Measurements from ENCODE around the gene TMPO. TPM values are rescaled to one million over a fixed set of nuclear protein-coding genes. Genes with fewer than 3 reads are reported as not detected.

TMPO gene
- total and polyA plus RNA-seq, 2 donors (not counting 3 experiments of a cell fraction or from before 2014, with no cell fraction given), result 27.8 to 150 TPM

DNA sequence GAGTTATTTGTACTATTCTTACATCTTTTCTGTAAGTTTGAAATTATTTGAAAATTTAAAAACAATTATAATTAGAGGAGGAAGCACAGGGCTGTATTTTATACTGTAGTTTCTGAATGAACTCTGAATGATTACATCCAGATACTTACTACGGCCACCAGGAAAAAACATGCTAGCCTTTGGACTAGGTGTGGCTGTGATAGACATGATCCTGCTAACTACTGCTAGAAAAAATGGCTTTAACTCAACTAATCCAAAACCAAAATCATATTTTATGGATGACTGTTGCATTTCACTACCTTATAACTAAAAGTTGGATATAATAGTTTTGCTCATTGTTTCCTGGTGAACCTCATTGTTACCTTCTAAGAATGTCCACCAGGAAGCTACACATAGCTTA is 63.0 kb downstream of the TMPO start:
- H3K79me2 ChIP-seq (ENCODE audit: control insufficient read depth, insufficient read depth, low read length), result no peaks in the 10 kb centered on the region
- H3K9me1 ChIP-seq (replicated peaks; ENCODE audit: control insufficient read depth, extremely low read depth, insufficient read depth, low read length), result no peaks in the 10 kb centered on the region
- H3K4me1 ChIP-seq (ENCODE audit: control insufficient read depth, extremely low read depth, insufficient read depth, low read length), result no peaks in the 10 kb centered on the region
- no peaks in the 10 kb centered on the region for H3K9me3 ChIP-seq (replicated peaks; ENCODE audit: control insufficient read depth, insufficient read depth, low read length)
- intact Hi-C loops (cut with micrococcal nuclease) (no loop called here), dilution Hi-C loops (cut with MboI; ENCODE audit: extremely low pct_ligation_motif_present, low sequenced_read_pairs) (no loop called here)
- TF ChIP-seq, protein P1, sequence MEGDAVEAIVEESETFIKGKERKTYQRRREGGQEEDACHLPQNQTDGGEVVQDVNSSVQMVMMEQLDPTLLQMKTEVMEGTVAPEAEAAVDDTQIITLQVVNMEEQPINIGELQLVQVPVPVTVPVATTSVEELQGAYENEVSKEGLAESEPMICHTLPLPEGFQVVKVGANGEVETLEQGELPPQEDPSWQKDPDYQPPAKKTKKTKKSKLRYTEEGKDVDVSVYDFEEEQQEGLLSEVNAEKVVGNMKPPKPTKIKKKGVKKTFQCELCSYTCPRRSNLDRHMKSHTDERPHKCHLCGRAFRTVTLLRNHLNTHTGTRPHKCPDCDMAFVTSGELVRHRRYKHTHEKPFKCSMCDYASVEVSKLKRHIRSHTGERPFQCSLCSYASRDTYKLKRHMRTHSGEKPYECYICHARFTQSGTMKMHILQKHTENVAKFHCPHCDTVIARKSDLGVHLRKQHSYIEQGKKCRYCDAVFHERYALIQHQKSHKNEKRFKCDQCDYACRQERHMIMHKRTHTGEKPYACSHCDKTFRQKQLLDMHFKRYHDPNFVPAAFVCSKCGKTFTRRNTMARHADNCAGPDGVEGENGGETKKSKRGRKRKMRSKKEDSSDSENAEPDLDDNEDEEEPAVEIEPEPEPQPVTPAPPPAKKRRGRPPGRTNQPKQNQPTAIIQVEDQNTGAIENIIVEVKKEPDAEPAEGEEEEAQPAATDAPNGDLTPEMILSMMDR (IDR thresholded peaks at IDR 0.05; ENCODE audit: extremely low read depth in 1 of 2, insufficient read depth in 1 of 2, low read depth in 1 of 2, low read length in 2 of 2), result no peak
- TF ChIP-seq MYC (IDR thresholded peaks at IDR 0.05; ENCODE audit: low read depth, low read length), result no peak
- TF ChIP-seq JUN (IDR thresholded peaks at IDR 0.05; ENCODE audit: borderline replicate concordance, insufficient read depth, insufficient read length, low read depth), result no peak
- TF ChIP-seq GATA2 (IDR thresholded peaks at IDR 0.05; ENCODE audit: insufficient read depth, insufficient read length, low read depth, low read length), result no peak
- H3K4me2 ChIP-seq (ENCODE audit: insufficient read depth, low read length), result no peak overlapping the region
- no peak overlapping the region for H3K4me3 ChIP-seq (replicated peaks in 1 of 3; ENCODE audit: insufficient read depth in 1 of 3, low read depth in 1 of 3, low read length in 3 of 3)
- no peak overlapping the region for H3K9ac ChIP-seq (replicated peaks; ENCODE audit: extremely low read depth, insufficient read depth, low read length)
- H3K27ac ChIP-seq (ENCODE audit: insufficient read depth, low read depth, low read length), result no peak overlapping the region
- no peak overlapping the region for H2AFZ ChIP-seq (ENCODE audit: low read depth, low read length)
- H4K20me1 ChIP-seq (replicated peaks; ENCODE audit: control insufficient read depth, extremely low read depth, insufficient read depth, low read length), result no peaks in the 10 kb centered on the region
- FAIRE-seq (no peak), DNase-seq (ENCODE audit: low read depth, low spot score) (no peak)
- H3K36me3 ChIP-seq (ENCODE audit: control insufficient read depth in 2 of 2, extremely low read depth in 1 of 2, insufficient read depth in 2 of 2, low read length in 2 of 2), result no peaks in the 10 kb centered on the region
- H3K27me3 ChIP-seq (ENCODE audit: control insufficient read depth in 2 of 2, insufficient read depth in 2 of 2, low read length in 2 of 2), result no peaks in the 10 kb centered on the region
- BruUV-seq (replicated peaks), result no TSS peak
- ChIA-PET CTCF (interaction anchor here (0.8 to 2.9 kb wide), 3 partner anchors 9 to 15 kb away, joined by 4 to 19 read pairs (median 5); partner anchors contain the start of gene SLC25A3), POLR2A (no interaction called here)

- H3K4me2 ChIP-seq (ENCODE audit: insufficient read depth, low read length), result no peak overlapping the region
- no peak overlapping the region for H3K4me3 ChIP-seq (replicated peaks in 1 of 3; ENCODE audit: insufficient read depth in 1 of 3, low read depth in 1 of 3, low read length in 3 of 3)
- H3K79me2 ChIP-seq (ENCODE audit: control insufficient read depth, insufficient read depth, low read length), result no peaks in the 10 kb centered on the region
- no peaks in the 10 kb centered on the region for H3K9me3 ChIP-seq (replicated peaks; ENCODE audit: control insufficient read depth, insufficient read depth, low read length)
- TF ChIP-seq EZH2 (IDR thresholded peaks at IDR 0.05; ENCODE audit: borderline replicate concordance, low read depth, low read length, severe bottlenecking) (no peak), POLR2A (IDR thresholded peaks at IDR 0.05; ENCODE audit: low read depth, low read length) (no peak), FOS (IDR thresholded peaks at IDR 0.05; ENCODE audit: borderline replicate concordance, insufficient read depth, low read length) (no peak), GATA2 (IDR thresholded peaks at IDR 0.05; ENCODE audit: insufficient read depth, insufficient read length, low read depth, low read length) (no peak), MYC (IDR thresholded peaks at IDR 0.05; ENCODE audit: low read depth, low read length) (no peak), POLR2AphosphoS5 (IDR thresholded peaks at IDR 0.05; ENCODE audit: insufficient read depth, low read depth, low read length) (no peak), JUN (IDR thresholded peaks at IDR 0.05; ENCODE audit: borderline replicate concordance, insufficient read depth, insufficient read length, low read depth) (no peak), MAX (IDR thresholded peaks at IDR 0.05; ENCODE audit: insufficient read depth, insufficient read length) (no peak)
- TF ChIP-seq, protein P1 (IDR thresholded peaks at IDR 0.05; ENCODE audit: extremely low read depth in 1 of 2, insufficient read depth in 1 of 2, low read depth in 1 of 2, low read length in 2 of 2), result no peak
- no peak for DNase-seq (ENCODE audit: low read depth, low spot score)
- no peaks in the 10 kb centered on the region for H4K20me1 ChIP-seq (replicated peaks; ENCODE audit: control insufficient read depth, extremely low read depth, insufficient read depth, low read length)
- POLR2A ChIA-PET, result no interaction called here
- no peaks in the 10 kb centered on the region for H3K27me3 ChIP-seq (ENCODE audit: control insufficient read depth in 2 of 2, insufficient read depth in 2 of 2, low read length in 2 of 2)
- H3K27ac ChIP-seq (ENCODE audit: insufficient read depth, low read depth, low read length), result no peak overlapping the region
- H3K36me3 ChIP-seq (ENCODE audit: control insufficient read depth in 2 of 2, extremely low read depth in 1 of 2, insufficient read depth in 2 of 2, low read length in 2 of 2), result no peaks in the 10 kb centered on the region
- intact Hi-C loops (cut with micrococcal nuclease) (no loop called here), dilution Hi-C loops (cut with MboI; ENCODE audit: extremely low pct_ligation_motif_present, low sequenced_read_pairs) (no loop called here)
- no TSS peak for BruUV-seq (replicated peaks)
- CTCF ChIA-PET, result interaction anchor here (0.8 to 2.9 kb wide), 3 partner anchors 9 to 14 kb away, joined by 4 to 19 read pairs (median 5); partner anchors contain the start of gene SLC25A3
- no peak for FAIRE-seq
- H3K9ac ChIP-seq (replicated peaks; ENCODE audit: extremely low read depth, insufficient read depth, low read length), result no peak overlapping the region
- no peaks in the 10 kb centered on the region for H3K9me1 ChIP-seq (replicated peaks; ENCODE audit: control insufficient read depth, extremely low read depth, insufficient read depth, low read length)
- no peak overlapping the region for H2AFZ ChIP-seq (ENCODE audit: low read depth, low read length)
- H3K4me1 ChIP-seq (ENCODE audit: control insufficient read depth, extremely low read depth, insufficient read depth, low read length), result no peaks in the 10 kb centered on the region
Observed at GRCh38 chr12:98578821-98579220, 63.4 kb downstream of the TMPO start.
